HG02840 (cell line): Measurements from ENCODE around the gene NCAPG2.

ENCODE experiments used
- ATAC-seq: cut with Tn5 transposase; IDR thresholded peaks from one replicate; pipeline ENCODE4 v1.9.1; 2021; ENCODE audit warnings: mild to moderate bottlenecking, moderate library complexity, moderate number of reproducible peaks; ENCODE audit not compliant: unreplicated experiment, low FRiP score

Gene NCAPG2

GRCh38 chr7:158583143-158583542 is 121.5 kb downstream of the NCAPG2 start:
- no peak for ATAC-seq

GRCh38 chr7:158582089-158582456 is 122.5 kb downstream of the NCAPG2 start:
- ATAC-seq, result no peak

GRCh38 chr7:158581440-158582088 is 123.0 kb downstream of the NCAPG2 start:
- ATAC-seq, result no peak
